K562 (cell line): Measurements from ENCODE around the gene RAB31. TPM values are rescaled to one million over a fixed set of nuclear protein-coding genes. Genes with fewer than 3 reads are reported as not detected.

Experiments
- ARID3A ChIP-seq: IDR thresholded peaks from 2 replicates; pipeline ENCODE4 v1.6.1; 2012; ENCODE audit warnings: low read depth, low read length, improper control_type of control experiment, borderline replicate concordance
- CC2D1A ChIP-seq: fragments of 450-650 bp; IDR thresholded peaks from 2 replicates; pipeline ENCODE4 v1.6.1; 2017; ENCODE audit warnings: mild to moderate bottlenecking
- DIDO1 ChIP-seq: fragments of 450-650 bp; IDR thresholded peaks from 2 replicates; pipeline ENCODE4 v1.6.1; 2016; ENCODE audit warnings: low read depth, missing biosample characterization, missing genetic modification characterization
- FOXJ2 ChIP-seq: fragments of 200-800 bp; sonication (Bioruptor generic); IDR thresholded peaks from 2 replicates; pipeline ENCODE4 v1.6.1; 2016; ENCODE audit warnings: missing genetic modification characterization, missing compliant biosample characterization
- FOXP4 ChIP-seq: sonication (generic); formaldehyde crosslinking; IDR thresholded peaks from 2 replicates; pipeline ENCODE4 v1.8.0; 2022; ENCODE audit warnings: mild to moderate bottlenecking, missing genetic modification reagents, borderline replicate concordance
- HDAC6 ChIP-seq: IDR thresholded peaks from 2 replicates; pipeline ENCODE4 v1.6.1; 2012; ENCODE audit warnings: low read depth, mild to moderate bottlenecking, control low read depth, inconsistent platforms, low read length, moderate library complexity
- MTA1 ChIP-seq: fragments of 450-650 bp; IDR thresholded peaks from 2 replicates; pipeline ENCODE4 v1.6.1; 2017; ENCODE audit warnings: borderline replicate concordance
- MXD1 ChIP-seq: fragments of 250-450 bp; sonication (Bioruptor Pico); IDR thresholded peaks from 2 replicates; pipeline ENCODE4 v1.8.0; 2021; ENCODE audit warnings: borderline replicate concordance, mild to moderate bottlenecking, moderate library complexity; ENCODE audit not compliant: poor library complexity, severe bottlenecking
- MXI1 ChIP-seq: IDR thresholded peaks from 2 replicates; pipeline ENCODE4 v1.6.1; 2011; ENCODE audit warnings: low read depth, mild to moderate bottlenecking, improper control_type of control experiment, low read length
- PKNOX1 ChIP-seq: fragments of 450-650 bp; IDR thresholded peaks from 2 replicates; pipeline ENCODE4 v1.6.1; 2016
- RAD51 ChIP-seq: fragments of 450-650 bp; IDR thresholded peaks from 2 replicates; pipeline ENCODE4 v1.7.1; 2016; ENCODE audit warnings: low read depth, mild to moderate bottlenecking, borderline replicate concordance
- RBFOX2 ChIP-seq: fragments of 200-400 bp; formaldehyde crosslinking; IDR thresholded peaks from 2 replicates; pipeline ENCODE4 v1.6.1; 2017; ENCODE audit warnings: low read depth, mild to moderate bottlenecking, low read length, moderate library complexity
- RBM25 ChIP-seq: fragments of 200-400 bp; formaldehyde crosslinking; IDR thresholded peaks from 2 replicates; pipeline ENCODE4 v1.6.1; 2018; ENCODE audit warnings: low read length, low read depth, moderate library complexity; ENCODE audit not compliant: severe bottlenecking
- SMAD2 ChIP-seq: fragments of 150-350 bp; IDR thresholded peaks from 2 replicates; pipeline ENCODE4 v1.6.1; 2014; ENCODE audit warnings: low read depth, mild to moderate bottlenecking, low read length
- SMAD4 ChIP-seq: fragments of 250-450 bp; sonication (Bioruptor Pico); conservative IDR thresholded peaks from 2 replicates; pipeline ENCODE4 v1.8.0; 2021; ENCODE audit warnings: inconsistent platforms, mild to moderate bottlenecking, moderate library complexity
- SNAPC5 ChIP-seq: fragments of 250-450 bp; sonication (Bioruptor Pico); IDR thresholded peaks from 2 replicates; pipeline ENCODE4 v1.8.0; 2021; ENCODE audit warnings: moderate library complexity, mild to moderate bottlenecking, inconsistent platforms
- SNRNP70 ChIP-seq: fragments of 200-400 bp; formaldehyde crosslinking; optimal IDR thresholded peaks from 2 replicates; pipeline ENCODE3; 2017; ENCODE audit warnings: low read depth, low read length
- THAP7 ChIP-seq: fragments of 250-450 bp; sonication (Bioruptor Pico); IDR thresholded peaks from 2 replicates; pipeline ENCODE4 v1.5.0; 2021
- U2AF1 ChIP-seq: fragments of 200-400 bp; formaldehyde crosslinking; optimal IDR thresholded peaks from 2 replicates; pipeline ENCODE3; 2017; ENCODE audit warnings: mild to moderate bottlenecking, low read depth, low read length, moderate library complexity
- ZEB2 ChIP-seq: fragments of 450-650 bp; IDR thresholded peaks from 2 replicates; pipeline ENCODE4 v1.6.1; 2016
- ZNF12 ChIP-seq: sonication (generic); formaldehyde crosslinking; IDR thresholded peaks from 2 replicates; pipeline ENCODE4 v1.4.0; 2020; ENCODE audit warnings: mild to moderate bottlenecking, missing genetic modification reagents
- ZNF146 ChIP-seq: IDR thresholded peaks from one replicate; pipeline ENCODE4 v1.6.1; 2018; ENCODE audit warnings: missing compliant biosample characterization; ENCODE audit not compliant: unreplicated experiment
- polyA plus RNA-seq, 8 experiments: library from polyadenylated mRNA; depleted of rRNA in 4 of 8; stranded (reverse) in 5 of 8; unstranded in 3 of 8; fragments of >200 nt; fragmentation: Nextera tagmentation in 2 of 8; fragmentation: Illumina TruSeq in 1 of 8; extraction: Ambion mirVana in 2 of 8; extraction: Trizol in 1 of 8; gene quantifications; 2 replicates each; pipeline versions ENCODE4 v1.2.1 to v1.2.3, GENCODE V29; 2011 to 2014; ENCODE audit warnings: inconsistent platforms in 1 of 8, missing spikeins in 1 of 8
- total RNA-seq, 7 experiments: library from RNA; depleted of rRNA in 6 of 7; stranded (reverse); fragments of >200 nt in 6 of 7; fragmentation: Illumina TruSeq in 2 of 7; extraction: Trizol in 2 of 7; gene quantifications; 2 replicates each; pipeline versions ENCODE4 v1.2.1 to v1.2.3, GENCODE V29; 2011 to 2021; ENCODE audit warnings: low replicate concordance in 1 of 7

Gene RAB31
- total and polyA plus RNA-seq, 9 of the 15 experiments (the other 6 are each of a cell fraction or from before 2014, with no cell fraction given) = 20.7 to 70.4 (median 41.3) TPM

GRCh38 chr18:9876867-9877654 is 169.0 kb downstream of the RAB31 start (continued):
- TF ChIP-seq SNRNP70 (no peak), ARID3A (peak; percentile 100), MXD1 (CRISPR knock-in tag) (no peak), PKNOX1 (no peak), RAD51 (no peak; the same call in 1 of the 2 replicates), DIDO1 (no peak), THAP7 (no peak), ZNF146 (CRISPR knock-in tag) (no peak), ZEB2 (no peak; the same call in 1 of the 2 replicates), SMAD2 (no peak), U2AF1 (no peak), ZNF12 (no peak), FOXJ2 (tag) (peak; percentile 81), MXI1 (0 out of 2 replicates have a peak, but pooled peaks have one; percentile 33), SMAD4 (CRISPR knock-in tag) (peak; percentile 86), SNAPC5 (CRISPR knock-in tag) (no peak), CC2D1A (peak; percentile 99), HDAC6 (no peak), RBFOX2 (peak; percentile 77), FOXP4 (no peak), RBM25 (peak; percentile 14), MTA1 (peak; percentile 92)
